Stimulated activated CD4-positive, alpha-beta T cell treated with anti-CD3 and anti-CD28 coated beads, Interleukin-12 subunit alpha, Interleukin-12 subunit beta, amount 100 ng/mL, for 24 hours (primary cell): ENCODE data around the gene ZNF202.
"Not testable (repeated sequence)": the region's sequence is repeated elsewhere in the genome, so short reads cannot be mapped to it uniquely, and the experiment has no call there.

Experiments
- DNase-seq, 2 experiments: peaks; one replicate each; pipeline ENCODE4 v3.0.0-alpha.2; 2020; ENCODE audit warnings: low read depth in 2 of 2

ZNF202 gene

DNA sequence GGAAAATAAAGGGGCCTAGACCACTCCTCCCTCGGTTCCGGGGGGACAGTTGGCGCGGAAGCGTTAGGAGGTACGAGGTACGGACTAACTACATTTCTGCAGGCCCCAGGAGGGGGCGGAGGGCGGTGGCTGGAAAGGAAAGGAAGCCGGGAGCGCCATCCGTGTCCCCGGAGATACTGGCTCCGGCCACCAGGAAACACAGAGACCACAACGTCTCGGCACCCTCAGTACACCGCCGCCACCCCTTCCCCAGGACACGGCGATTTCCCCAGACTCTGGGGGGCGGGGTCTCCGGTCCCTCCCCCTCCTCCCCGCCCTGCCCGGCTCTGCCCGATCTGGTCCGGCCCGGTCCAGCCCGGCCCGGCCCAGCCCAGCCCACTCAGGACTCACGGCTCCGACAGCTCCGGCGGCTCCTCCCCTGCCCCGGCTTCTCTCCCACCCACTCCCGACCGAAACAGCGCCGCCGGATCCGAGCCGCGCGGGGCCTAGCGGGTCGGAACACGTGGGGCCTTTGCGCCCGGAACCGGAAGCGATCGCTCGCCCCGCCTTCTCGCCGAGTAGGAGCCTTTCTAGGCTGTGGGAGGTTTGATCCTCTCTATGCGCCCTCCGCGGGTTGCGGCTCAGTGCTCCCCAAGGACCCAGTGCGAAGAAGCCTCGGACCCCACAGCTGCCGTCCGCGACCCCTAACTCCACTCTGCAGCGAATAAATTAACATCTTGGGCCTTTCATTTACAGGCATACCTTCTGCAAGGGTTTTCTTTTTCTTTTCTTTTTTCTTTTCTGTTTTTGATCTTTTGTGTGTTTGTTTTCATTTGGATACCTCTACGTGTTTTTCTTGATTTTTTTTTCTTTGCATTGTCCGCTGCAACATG, at the start of gene ZNF202:
Gene ZNF202 (minus strand): TSS at position 502 of the 872 bp plus-strand sequence. CDS start 10,772 bp downstream, outside the sequence.
- DNase-seq, result peak; percentile 81 to 87

- DNase-seq, result no peak
Observed at GRCh38 chr11:123783536-123783935, 42.1 kb upstream of the ZNF202 start.

GRCh38 chr11:123778511-123778910, 37.1 kb upstream of the ZNF202 start:
- DNase-seq, result no peak

- no peak for DNase-seq
Observed at GRCh38 chr11:123775715-123776549, 34.5 kb upstream of the ZNF202 start.

DNA sequence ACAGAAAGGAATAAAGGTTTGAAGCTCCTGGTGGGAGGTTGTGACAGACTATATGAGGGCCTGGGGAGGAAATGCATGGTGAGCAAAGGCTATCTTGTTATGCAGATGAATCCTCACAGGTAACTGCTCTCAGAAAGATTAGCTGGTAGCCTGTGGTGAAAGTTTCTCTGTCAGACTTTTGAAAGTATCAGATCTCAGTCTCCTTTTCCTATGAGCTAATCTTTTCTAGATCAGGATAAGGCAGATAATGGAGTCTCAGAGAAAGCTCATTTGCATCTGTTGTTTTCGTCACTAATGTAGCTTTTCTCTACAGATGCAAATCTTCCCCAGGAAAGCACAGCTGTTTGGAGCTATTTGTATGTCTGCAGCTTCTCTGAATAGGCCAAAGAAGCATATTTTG, 33.8 kb upstream of the ZNF202 start:
- DNase-seq, result no peak

GRCh38 chr11:123773959-123774358, 32.5 kb upstream of the ZNF202 start:
- no peak for DNase-seq

GRCh38 chr11:123773026-123773425, 31.6 kb upstream of the ZNF202 start:
- DNase-seq, result no peak

GRCh38 chr11:123771664-123772063, 30.2 kb upstream of the ZNF202 start:
- no peak for DNase-seq

DNA sequence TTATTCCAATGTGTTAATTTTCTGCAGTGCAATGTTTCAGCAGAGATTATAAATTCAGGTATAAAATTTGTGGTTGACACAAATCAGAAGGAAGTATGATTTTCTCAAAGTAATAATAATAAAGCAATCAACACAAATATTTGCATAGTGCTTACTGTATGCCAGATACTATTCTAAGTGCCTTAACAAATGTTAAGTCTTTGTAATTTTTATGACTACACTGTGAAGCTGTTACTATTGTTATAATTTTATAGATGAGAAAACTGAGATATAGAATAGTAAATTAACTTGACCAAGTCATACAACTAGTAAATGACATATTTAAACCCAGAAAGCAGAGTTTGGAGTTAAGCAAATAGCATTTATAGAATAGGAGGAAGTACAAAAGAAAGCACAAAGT, 29.3 kb upstream of the ZNF202 start:
- no peak for DNase-seq

DNA sequence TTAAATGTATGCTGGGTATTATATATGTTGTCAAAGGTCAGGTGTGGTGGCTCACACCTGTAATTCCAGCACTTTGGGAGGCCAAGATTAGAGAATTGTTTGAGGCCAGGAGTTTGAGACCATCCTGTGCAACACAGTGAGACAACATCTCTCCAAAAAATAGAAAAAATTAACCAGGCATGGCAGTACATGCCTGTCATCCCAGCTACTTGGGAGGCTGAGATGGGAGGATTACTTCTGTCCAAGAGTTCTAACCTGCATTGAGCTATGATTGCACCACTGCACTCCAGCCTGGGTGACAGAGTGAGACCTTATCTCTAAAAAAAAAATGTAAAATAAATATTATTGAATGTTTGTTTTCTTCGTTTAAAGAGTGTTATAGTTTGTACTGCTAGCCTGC, 24.1 kb upstream of the ZNF202 start:
- no peak for DNase-seq

DNA sequence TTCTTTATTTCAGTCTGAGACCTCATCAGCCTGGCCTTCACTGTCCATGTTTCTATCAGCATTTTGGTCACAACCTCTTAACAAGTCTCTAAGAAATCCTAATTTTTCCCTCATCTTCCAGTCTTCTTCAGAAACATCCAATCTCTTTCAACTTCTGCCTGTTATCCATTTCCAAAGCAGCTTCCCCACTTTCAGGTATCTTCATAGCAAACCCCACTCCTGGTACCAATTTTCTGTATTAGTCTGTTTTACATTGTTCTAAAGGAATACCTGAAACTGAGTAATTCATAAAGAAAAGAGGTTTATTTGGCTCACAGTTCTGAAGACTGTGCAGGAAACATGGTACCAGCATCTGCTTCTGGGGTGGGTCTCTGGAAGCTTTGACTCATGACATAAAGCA, 21.0 kb upstream of the ZNF202 start:
- DNase-seq, result no peak

DNA sequence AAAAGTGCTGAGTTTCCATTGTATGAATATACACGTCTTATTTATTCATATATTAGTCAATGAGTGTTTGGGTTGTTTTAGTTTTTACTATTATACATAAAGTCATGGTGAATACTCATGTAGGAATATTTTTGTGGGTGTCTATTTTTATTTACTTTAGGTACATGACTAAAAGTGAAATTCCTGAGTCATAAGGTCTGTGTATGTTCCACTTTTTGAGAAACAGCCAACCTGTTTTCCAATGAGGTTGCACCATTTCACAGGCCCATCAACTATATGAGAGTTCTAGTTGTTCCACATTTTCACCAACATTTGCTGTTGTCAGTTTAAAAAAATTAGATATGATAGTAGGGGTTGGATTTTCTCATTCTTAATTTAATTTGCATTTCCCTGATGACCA, 19.4 kb upstream of the ZNF202 start:
- DNase-seq, result no peak

GRCh38 chr11:123757976-123758375, 16.5 kb upstream of the ZNF202 start:
- no peak for DNase-seq

DNA sequence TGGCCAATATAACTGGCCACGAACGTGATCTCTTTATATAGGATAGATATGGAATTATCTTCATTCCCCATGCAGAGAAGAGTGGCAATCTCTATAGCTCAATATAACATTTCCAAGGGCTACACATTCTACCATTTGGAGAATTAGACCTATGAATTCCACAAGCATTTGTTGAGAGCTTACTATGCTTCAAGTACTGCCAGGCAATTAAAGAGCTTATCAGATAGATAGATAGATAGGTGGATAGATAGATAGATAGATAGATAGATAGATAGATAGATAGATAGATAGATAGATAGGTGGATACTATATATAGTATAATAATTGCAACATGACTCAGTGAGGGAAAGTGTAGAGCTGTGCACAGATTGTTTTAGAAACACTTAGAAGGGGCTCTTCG, 14.4 kb upstream of the ZNF202 start:
- no peak for DNase-seq

DNA sequence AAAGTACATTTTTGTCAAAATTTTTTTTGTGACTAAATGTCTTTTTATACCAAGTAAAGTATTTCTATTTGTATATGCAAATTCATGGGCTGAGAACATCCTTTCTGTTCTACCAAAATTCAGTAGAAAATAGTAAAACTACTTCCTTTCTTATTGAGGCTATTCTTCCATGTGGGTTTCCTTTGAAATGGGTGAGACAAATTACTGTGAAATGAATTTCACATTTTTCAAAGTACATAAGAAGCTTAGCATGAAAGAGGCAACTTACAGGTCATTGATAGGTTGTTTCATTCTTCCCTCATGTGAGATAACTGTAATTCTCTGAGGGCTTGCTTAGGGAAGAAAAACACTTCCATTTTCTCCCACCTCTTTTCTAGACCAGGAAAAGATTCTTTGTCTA, 13.9 kb upstream of the ZNF202 start:
- DNase-seq, result no peak

DNA sequence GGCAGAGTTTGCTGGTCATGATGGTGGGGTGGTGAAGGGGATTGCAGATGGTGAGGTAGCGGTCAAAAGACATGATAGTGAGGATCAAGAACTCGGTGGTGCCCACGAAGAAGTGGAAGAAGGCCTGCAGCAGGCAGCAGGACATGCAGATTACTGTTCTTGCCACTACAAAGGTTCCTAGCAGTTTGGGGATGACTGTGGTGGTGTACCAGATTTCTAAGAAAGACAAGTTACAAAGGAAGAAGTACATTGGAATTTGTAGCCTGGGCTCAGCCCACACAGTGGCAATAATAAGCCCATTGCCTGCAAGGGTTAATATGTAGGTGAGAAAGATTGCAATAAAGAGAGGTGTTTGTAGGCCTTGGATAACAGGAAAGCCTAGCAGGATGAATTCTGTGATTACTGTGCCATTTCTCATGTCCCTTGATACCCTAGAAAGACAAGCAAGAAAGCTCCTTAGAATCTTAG, 12.7 kb upstream of the ZNF202 start, which contains the start of gene OR6X1:
Gene OR6X1 (minus strand): TSS at position 418 of the 468 bp plus-strand sequence. CDS start 0 bp downstream, at position 418.
- no peak for DNase-seq

DNA sequence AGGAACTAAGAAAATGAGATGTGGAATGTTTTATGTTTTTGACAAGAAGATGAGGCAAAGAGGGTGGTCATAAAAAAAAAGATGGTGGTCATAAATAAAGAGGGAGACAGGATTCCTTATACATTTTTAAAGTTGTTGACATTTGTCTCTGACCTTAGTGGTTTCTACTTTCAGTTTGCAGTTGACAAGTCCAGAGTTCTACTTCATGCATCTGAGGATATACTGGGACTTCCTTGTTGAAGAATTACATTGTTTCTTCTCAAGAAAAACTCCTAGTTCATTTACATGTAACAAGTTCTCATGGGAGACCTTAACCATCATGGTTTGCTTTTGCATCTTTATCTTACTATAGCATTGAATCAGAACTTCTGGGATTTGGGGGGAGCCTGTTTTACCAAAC, 11.7 kb upstream of the ZNF202 start:
- no peak for DNase-seq

GRCh38 chr11:123751781-123752180, 10.3 kb upstream of the ZNF202 start:
- no peak for DNase-seq

DNA sequence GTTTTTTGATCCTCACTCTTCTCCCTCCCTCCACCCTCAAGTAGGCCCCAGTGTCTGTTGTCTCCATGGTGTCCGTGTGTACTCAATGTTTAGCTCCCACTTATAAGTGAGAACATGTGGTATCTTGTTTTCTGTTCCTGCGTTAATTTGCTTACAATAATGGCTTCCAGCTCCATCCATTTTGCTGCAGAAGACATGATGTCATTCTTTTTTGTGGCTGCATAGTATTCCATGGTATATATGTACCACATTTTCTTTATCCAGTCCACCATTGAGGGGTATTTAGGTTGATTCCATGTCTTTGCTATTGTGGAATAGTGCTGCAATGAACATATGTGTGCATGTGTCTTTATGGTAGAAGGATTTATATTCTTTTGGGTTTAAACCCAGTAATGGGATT, 6.9 kb upstream of the ZNF202 start:
- not testable (repeated sequence) for DNase-seq

- DNase-seq, result no peak
Observed at GRCh38 chr11:123745764-123746451, 4.4 kb upstream of the ZNF202 start.

DNA sequence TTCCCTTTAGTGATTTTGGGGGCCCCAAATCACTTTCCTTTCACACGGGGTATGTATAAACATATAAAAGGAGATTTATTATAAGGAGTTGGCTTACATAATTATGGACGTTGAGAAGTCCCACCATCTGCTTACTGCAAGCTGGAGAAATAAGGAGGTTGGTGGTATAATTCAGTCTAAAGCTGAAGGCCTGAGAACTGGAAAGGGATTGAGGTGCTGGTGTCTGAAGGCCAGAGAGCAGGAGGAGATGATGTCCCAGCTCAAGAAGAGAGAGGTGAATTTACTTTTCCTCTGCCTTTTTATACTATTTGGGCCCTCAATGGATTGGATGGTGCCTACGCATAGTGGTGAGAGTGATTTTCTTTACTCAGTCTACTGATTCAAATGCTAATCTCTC, 1.3 kb upstream of the ZNF202 start:
- DNase-seq, result no peak
